NB4 (cell line): ENCODE data around the gene HOXC6.
A peak's percentile ranks its signal among the peaks of the same experiment; 100 is the strongest.

ENCODE experiments used
- DNase-seq: peaks from one replicate; pipeline ENCODE4 v3.0.0; 2010; ENCODE audit warnings: low read depth
- H3K4me3 ChIP-seq: one replicate; pipeline ENCODE4 v1.5.1; 2011; ENCODE audit warnings: mild to moderate bottlenecking, low read depth, low read length, moderate library complexity
- CTCF ChIP-seq: IDR thresholded peaks from one replicate; pipeline ENCODE4 v1.5.1; 2012; ENCODE audit warnings: low read depth, low read length
- MAX ChIP-seq: IDR thresholded peaks from 2 replicates; pipeline ENCODE4 v1.6.1; 2011; ENCODE audit warnings: low read depth, low read length
- MYC ChIP-seq: IDR thresholded peaks from 2 replicates; pipeline ENCODE4 v1.6.1; 2011; ENCODE audit warnings: low read depth, low read length
- POLR2A ChIP-seq: IDR thresholded peaks from 2 replicates; pipeline ENCODE4 v1.6.1; 2011; ENCODE audit warnings: mild to moderate bottlenecking; ENCODE audit not compliant: insufficient read length; ENCODE audit errors: extremely low read depth

HOXC6 gene

GRCh38 chr12:54017878-54018467 lies 10.3 kb upstream of the HOXC6 start:
- TF ChIP-seq MAX (no peak), POLR2A (peak; percentile 60)
- peak; percentile 96 for DNase-seq
- H3K4me3 ChIP-seq, result peak overlapping the region; percentile 83

- TF ChIP-seq POLR2A (no peak), CTCF (no peak), MYC (no peak), MAX (no peak)
- H3K4me3 ChIP-seq, result peak overlapping the region; percentile 83
- no peak for DNase-seq
Measured at GRCh38 chr12:54018468-54018984, 9.7 kb upstream of the HOXC6 start.

DNA sequence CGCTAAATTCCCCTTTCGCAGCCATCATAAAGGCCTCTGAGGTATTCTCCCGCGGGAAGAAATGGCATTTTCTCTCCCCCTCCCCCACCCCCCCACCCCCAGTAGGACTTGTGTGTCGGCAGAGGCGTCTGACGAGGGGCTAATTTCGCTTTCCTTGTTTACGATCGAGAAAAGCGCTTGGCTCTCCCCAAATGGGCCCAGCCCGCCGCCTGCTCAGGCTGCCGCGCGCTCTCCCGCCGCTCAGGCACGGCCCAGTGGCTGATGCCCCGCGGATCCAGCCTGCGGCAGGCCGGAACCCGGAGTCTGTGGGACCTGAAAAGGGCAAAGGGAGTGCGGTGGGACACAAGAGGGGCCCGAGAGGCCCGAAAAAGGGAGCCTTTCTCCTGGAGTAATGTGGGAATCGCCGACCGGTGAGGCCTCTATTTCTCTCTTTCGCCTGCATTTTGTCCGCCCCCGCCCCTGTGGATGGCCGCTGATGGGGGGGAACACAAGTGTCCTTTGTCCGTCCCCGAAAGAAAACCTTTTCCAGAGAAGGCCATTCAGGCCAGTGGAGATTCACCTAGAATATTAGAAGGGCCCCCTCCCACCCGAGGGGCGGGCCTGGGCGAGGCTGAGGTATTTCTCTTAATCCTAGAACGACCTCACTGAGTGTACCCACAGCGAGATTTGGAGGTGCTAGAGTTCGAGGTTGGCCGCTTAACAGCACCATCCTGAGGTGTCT lies 9.0 kb upstream of the HOXC6 start:
- DNase-seq, result no peak
- no peak overlapping the region for H3K4me3 ChIP-seq
- TF ChIP-seq MAX, result no peak
- TF ChIP-seq CTCF, result no peak
- TF ChIP-seq MYC, result no peak
- TF ChIP-seq POLR2A, result no peak

- TF ChIP-seq POLR2A (no peak), MYC (no peak), CTCF (no peak), MAX (no peak)
- no peak for DNase-seq
- H3K4me3 ChIP-seq, result no peak overlapping the region
Measured at GRCh38 chr12:54019924-54020590, 8.2 kb upstream of the HOXC6 start.

DNA sequence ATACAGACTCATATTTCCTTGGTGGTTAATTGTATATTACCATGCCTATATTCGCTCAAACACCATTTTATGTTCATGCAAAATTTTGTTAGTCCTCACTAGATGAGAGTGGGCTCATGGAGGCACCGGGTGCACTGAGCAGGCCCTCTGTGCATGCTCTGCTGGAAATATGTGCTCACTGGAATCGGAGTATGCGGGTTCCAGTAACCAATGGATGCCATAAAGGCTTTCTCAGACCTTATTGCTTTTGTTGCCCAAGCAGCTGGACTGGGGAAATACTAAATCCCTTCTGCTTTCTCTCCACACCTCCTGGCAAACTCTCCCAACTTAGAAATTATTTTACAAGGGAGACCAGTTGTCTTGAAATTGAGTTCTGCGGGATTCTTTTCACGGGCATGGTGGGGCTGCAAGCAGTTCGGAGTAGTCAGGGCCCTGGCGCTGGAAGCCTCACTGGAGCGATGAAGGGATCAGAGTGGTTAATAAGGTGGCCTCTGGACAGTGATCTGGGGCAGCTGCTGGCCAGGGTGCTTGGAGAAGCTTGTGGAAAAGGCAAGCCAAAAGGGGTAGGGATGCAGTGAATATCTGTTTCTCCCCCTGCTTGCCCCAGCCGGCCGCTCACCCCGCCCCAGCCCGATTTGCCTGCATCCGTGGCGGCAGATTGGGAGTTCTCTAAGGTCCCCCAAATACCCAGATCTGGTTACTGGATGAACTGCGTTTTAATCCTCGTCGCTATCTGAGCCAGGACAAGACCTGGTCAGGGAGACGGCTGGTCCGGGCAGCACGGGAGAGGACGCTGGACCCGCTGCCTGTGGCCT lies 7.4 kb upstream of the HOXC6 start:
- no peak for DNase-seq
- TF ChIP-seq POLR2A, result no peak
- TF ChIP-seq MAX, result no peak
- TF ChIP-seq MYC, result no peak
- TF ChIP-seq CTCF, result no peak
- no peak overlapping the region for H3K4me3 ChIP-seq
